CD4-positive, alpha-beta T cell treated with Interleukin-6 for 4 hours (primary cell): ENCODE results near the gene MYL6.

Experiments
- DNase-seq: peaks from one replicate; pipeline ENCODE4 v3.0.0-alpha.2; 2020; ENCODE audit warnings: mixed read lengths

The MYL6 gene

GRCh38 chr12:56158926-56159461 lies 835 bp downstream of the MYL6 start:
- DNase-seq = peak; percentile 37

GRCh38 chr12:56159482-56160192 lies 1.5 kb downstream of the MYL6 start:
- no peak for DNase-seq

GRCh38 chr12:56160193-56160763 lies 2.1 kb downstream of the MYL6 start:
- peak; percentile 80 for DNase-seq

- no peak for DNase-seq
Measured at GRCh38 chr12:56160894-56161689, 2.9 kb downstream of the MYL6 start.

GRCh38 chr12:56161690-56162351 lies 3.7 kb downstream of the MYL6 start:
- DNase-seq = no peak

GRCh38 chr12:56162468-56163290 lies 4.5 kb downstream of the MYL6 start:
- no peak for DNase-seq

- no peak for DNase-seq
Measured at GRCh38 chr12:56163533-56164344, 5.6 kb downstream of the MYL6 start.

GRCh38 chr12:56164345-56164729 lies 6.2 kb downstream of the MYL6 start:
- DNase-seq = no peak

GRCh38 chr12:56165369-56165768 lies 7.2 kb downstream of the MYL6 start:
- no peak for DNase-seq

GRCh38 chr12:56169229-56169759 lies 11.1 kb downstream of the MYL6 start:
- no peak for DNase-seq

- no peak for DNase-seq
Measured at GRCh38 chr12:56172839-56173238, 14.7 kb downstream of the MYL6 start.

GRCh38 chr12:56178347-56178746 lies 20.2 kb downstream of the MYL6 start:
- DNase-seq = no peak

- DNase-seq = no peak
Measured at GRCh38 chr12:56186957-56187356, 28.8 kb downstream of the MYL6 start.

- peak; percentile 19 for DNase-seq
Measured at GRCh38 chr12:56188131-56188777, 30.1 kb downstream of the MYL6 start.

- DNase-seq = no peak
Measured at GRCh38 chr12:56188778-56189098, 30.6 kb downstream of the MYL6 start.

- DNase-seq = peak; percentile 86
Measured at GRCh38 chr12:56189099-56189917, 31.1 kb downstream of the MYL6 start, which contains the start of gene SMARCC2. Gene SMARCC2, minus strand, starts transcription at chr12:56189483. Its CDS starts 22 bp downstream, at chr12:56189461.

- peak; percentile 65 for DNase-seq
Measured at GRCh38 chr12:56189918-56190694, 31.9 kb downstream of the MYL6 start.

- DNase-seq = no peak
Measured at GRCh38 chr12:56190695-56191155, 32.6 kb downstream of the MYL6 start.

- DNase-seq = no peak
Measured at GRCh38 chr12:56192582-56192981, 34.4 kb downstream of the MYL6 start.
